Smooth muscle cell (in vitro differentiated cells): ENCODE results near the gene SHLD1. TPM values are rescaled to one million over a fixed set of nuclear protein-coding genes. Genes with fewer than 3 reads are reported as not detected.

ENCODE experiments used
- DNase-seq: peaks from one replicate; lab custom pipeline; 2025; ENCODE audit not compliant: unreplicated experiment; lab: John Stamatoyannopoulos, UW
- H2AFZ ChIP-seq: fragments of 200-600 bp; sonication (generic); 2 replicates; pipeline ENCODE4 v1.6.0; 2016; ENCODE audit warnings: antibody characterized with exemption, low read depth, mild to moderate bottlenecking
- H3F3A ChIP-seq: fragments of 200-600 bp; sonication (generic); 2 replicates; pipeline ENCODE4 v1.6.0; 2017; ENCODE audit warnings: antibody characterized with exemption, low read depth
- H3K27ac ChIP-seq: fragments of 200-600 bp; sonication (generic); 2 replicates; pipeline ENCODE4 v1.5.1; 2016; ENCODE audit warnings: low read depth, mild to moderate bottlenecking
- H3K27me3 ChIP-seq: fragments of 200-600 bp; sonication (generic); 2 replicates; pipeline ENCODE4 v1.6.1; 2016; ENCODE audit warnings: low read depth, mild to moderate bottlenecking
- H3K36me3 ChIP-seq: fragments of 200-600 bp; sonication (generic); 2 replicates; pipeline ENCODE4 v1.5.1; 2016; ENCODE audit warnings: low read depth
- H3K4me1 ChIP-seq: fragments of 200-600 bp; sonication (generic); 2 replicates; pipeline ENCODE4 v1.5.1; 2016; ENCODE audit warnings: low read depth
- H3K4me2 ChIP-seq: fragments of 200-600 bp; sonication (generic); 2 replicates; pipeline ENCODE4 v1.6.0; 2016; ENCODE audit warnings: mild to moderate bottlenecking
- H3K4me3 ChIP-seq: fragments of 200-600 bp; sonication (generic); 2 replicates; pipeline ENCODE4 v1.5.1; 2016; ENCODE audit warnings: mild to moderate bottlenecking
- H3K79me2 ChIP-seq: fragments of 200-600 bp; sonication (generic); 2 replicates; pipeline ENCODE4 v1.6.0; 2016; ENCODE audit warnings: low read depth, mild to moderate bottlenecking
- H3K9ac ChIP-seq: fragments of 200-600 bp; sonication (generic); 2 replicates; pipeline ENCODE4 v1.6.0; 2016; ENCODE audit warnings: low read depth
- H3K9me3 ChIP-seq: fragments of 200-600 bp; sonication (generic); replicated peaks from 2 replicates; pipeline ENCODE4 v1.5.1; 2016; ENCODE audit warnings: low read depth
- H4K20me1 ChIP-seq: fragments of 200-600 bp; sonication (generic); 2 replicates; pipeline ENCODE4 v1.6.0; 2016; ENCODE audit warnings: low read depth
- WGBS: methylation state at CpG from one replicate; pipeline ENCODE4 v1.1.7; 2016; ENCODE audit warnings: low lambda C conversion rate; 5-methylcytosine and 5-hydroxymethylcytosine counted together
- polyA plus RNA-seq: library from polyadenylated mRNA; unstranded; fragments of >200 nt; fragmentation: Nextera tagmentation; extraction: Ambion mirVana; gene quantifications from 2 replicates; pipeline ENCODE4 v1.2.1, GENCODE V29; 2016
- total RNA-seq: library from RNA; depleted of rRNA; stranded (reverse); fragments of >200 nt; gene quantifications from 2 replicates; pipeline ENCODE4 v1.2.3, GENCODE V29; 2014
- TF ChIP-seq, protein P1 (sequence below): fragments of 200-600 bp; sonication (generic); IDR thresholded peaks from 2 replicates; pipeline ENCODE4 v1.5.1; 2017; ENCODE audit warnings: borderline replicate concordance, mild to moderate bottlenecking, antibody characterized with exemption; ENCODE audit not compliant: insufficient read depth, poor library complexity, severe bottlenecking

Gene SHLD1
- total and polyA plus RNA-seq, 2 experiments from 2014 or later = 3.3 to 3.7 TPM

DNA sequence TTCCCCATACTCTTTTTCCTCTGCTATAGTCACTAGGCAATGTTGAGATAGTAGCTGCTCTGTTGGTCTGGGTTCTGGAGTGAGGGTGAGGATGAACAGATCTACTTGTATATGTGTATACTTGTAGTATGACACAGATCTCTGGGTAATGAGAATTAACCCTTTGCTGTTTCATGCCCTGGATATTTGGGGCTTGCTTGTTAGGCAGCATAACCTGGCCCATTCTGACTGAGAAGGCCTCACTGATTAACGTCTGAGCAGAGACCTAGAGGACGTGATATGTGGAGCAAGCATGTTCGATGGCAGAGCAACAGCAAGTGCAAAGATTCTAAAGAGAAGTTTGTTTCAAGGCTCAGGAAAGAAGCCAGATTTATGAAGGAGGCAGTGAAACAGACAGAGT is 105.7 kb downstream of the SHLD1 start:
- no peaks in the 10 kb centered on the region for H3K27me3 ChIP-seq
- no peaks in the 10 kb centered on the region for H3K36me3 ChIP-seq
- H2AFZ ChIP-seq = no peak overlapping the region
- no peak overlapping the region for H3K9ac ChIP-seq
- no peak for DNase-seq
- no peaks in the 10 kb centered on the region for H3K4me1 ChIP-seq
- H3K9me3 ChIP-seq = no peaks in the 10 kb centered on the region
- 92% methylated on average over 3 of the region's 3 CpGs for WGBS
- no peaks in the 10 kb centered on the region for H4K20me1 ChIP-seq
- no peaks in the 10 kb centered on the region for H3K79me2 ChIP-seq
- no peaks in the 10 kb centered on the region for H3F3A ChIP-seq
- no peak overlapping the region for H3K27ac ChIP-seq
- H3K4me3 ChIP-seq = no peak overlapping the region
- H3K4me2 ChIP-seq = no peak overlapping the region
- TF ChIP-seq, protein P1, sequence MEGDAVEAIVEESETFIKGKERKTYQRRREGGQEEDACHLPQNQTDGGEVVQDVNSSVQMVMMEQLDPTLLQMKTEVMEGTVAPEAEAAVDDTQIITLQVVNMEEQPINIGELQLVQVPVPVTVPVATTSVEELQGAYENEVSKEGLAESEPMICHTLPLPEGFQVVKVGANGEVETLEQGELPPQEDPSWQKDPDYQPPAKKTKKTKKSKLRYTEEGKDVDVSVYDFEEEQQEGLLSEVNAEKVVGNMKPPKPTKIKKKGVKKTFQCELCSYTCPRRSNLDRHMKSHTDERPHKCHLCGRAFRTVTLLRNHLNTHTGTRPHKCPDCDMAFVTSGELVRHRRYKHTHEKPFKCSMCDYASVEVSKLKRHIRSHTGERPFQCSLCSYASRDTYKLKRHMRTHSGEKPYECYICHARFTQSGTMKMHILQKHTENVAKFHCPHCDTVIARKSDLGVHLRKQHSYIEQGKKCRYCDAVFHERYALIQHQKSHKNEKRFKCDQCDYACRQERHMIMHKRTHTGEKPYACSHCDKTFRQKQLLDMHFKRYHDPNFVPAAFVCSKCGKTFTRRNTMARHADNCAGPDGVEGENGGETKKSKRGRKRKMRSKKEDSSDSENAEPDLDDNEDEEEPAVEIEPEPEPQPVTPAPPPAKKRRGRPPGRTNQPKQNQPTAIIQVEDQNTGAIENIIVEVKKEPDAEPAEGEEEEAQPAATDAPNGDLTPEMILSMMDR = no peak

DNA sequence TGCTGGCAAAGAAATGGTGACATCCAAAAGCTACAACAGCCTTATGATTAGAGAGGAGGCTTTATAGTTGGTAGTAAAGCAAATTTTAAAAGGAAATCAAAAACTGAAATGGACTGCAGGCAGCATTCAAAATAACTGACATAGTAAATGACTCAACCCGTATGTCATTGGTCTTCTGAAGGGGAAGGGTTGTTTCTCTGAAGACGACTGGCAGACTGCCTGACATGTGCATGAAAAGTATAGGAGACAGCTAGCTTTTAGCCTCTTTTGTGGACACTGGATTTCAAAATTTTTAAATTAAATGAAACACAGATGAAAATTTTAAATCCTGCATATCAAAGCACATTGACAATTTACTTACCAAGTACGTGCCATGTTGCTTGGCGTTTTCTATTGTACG is 109.4 kb downstream of the SHLD1 start:
- Histone ChIP-seq H3K27ac (no peak overlapping the region), H3K9ac (no peak overlapping the region), H2AFZ (no peak overlapping the region), H3F3A (no peaks in the 10 kb centered on the region), H3K4me3 (no peak overlapping the region), H3K79me2 (no peaks in the 10 kb centered on the region), H3K27me3 (no peaks in the 10 kb centered on the region), H3K4me1 (no peaks in the 10 kb centered on the region), H3K4me2 (no peak overlapping the region), H4K20me1 (no peaks in the 10 kb centered on the region), H3K9me3 (no peaks in the 10 kb centered on the region), H3K36me3 (no peaks in the 10 kb centered on the region)
- TF ChIP-seq, protein P1 = no peak
- DNase-seq = no peak
- WGBS = 71% methylated on average over 5 of the region's 5 CpGs

DNA sequence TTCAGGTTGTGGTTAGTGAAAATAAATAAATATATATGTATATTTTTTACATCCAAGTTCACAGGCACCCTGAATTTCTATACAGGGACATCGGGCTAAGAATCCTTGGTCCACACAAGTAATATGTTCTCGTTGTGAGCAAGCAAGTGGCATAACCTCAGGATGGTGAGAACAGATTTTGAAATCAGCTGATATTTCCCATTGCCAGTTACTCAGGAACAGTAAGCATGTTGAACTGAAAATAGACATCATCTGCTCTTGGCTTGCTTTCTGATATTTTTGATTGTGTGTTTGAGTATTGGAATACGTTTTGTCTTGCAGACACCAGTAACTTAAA is 112.5 kb downstream of the SHLD1 start:
- Histone ChIP-seq H3K4me2 (peak overlapping the region; percentile 34), H3K27me3 (no peaks in the 10 kb centered on the region), H4K20me1 (no peaks in the 10 kb centered on the region), H2AFZ (no peak overlapping the region), H3K9me3 (no peaks in the 10 kb centered on the region), H3K9ac (no peak overlapping the region), H3K4me1 (no peaks in the 10 kb centered on the region), H3K36me3 (no peaks in the 10 kb centered on the region), H3F3A (no peaks in the 10 kb centered on the region), H3K4me3 (no peak overlapping the region), H3K79me2 (no peaks in the 10 kb centered on the region), H3K27ac (peak overlapping the region; percentile 28)
- DNase-seq = no peak
- 30% methylated on average over 3 of the region's 3 CpGs for WGBS
- TF ChIP-seq, protein P1 = no peak

DNA sequence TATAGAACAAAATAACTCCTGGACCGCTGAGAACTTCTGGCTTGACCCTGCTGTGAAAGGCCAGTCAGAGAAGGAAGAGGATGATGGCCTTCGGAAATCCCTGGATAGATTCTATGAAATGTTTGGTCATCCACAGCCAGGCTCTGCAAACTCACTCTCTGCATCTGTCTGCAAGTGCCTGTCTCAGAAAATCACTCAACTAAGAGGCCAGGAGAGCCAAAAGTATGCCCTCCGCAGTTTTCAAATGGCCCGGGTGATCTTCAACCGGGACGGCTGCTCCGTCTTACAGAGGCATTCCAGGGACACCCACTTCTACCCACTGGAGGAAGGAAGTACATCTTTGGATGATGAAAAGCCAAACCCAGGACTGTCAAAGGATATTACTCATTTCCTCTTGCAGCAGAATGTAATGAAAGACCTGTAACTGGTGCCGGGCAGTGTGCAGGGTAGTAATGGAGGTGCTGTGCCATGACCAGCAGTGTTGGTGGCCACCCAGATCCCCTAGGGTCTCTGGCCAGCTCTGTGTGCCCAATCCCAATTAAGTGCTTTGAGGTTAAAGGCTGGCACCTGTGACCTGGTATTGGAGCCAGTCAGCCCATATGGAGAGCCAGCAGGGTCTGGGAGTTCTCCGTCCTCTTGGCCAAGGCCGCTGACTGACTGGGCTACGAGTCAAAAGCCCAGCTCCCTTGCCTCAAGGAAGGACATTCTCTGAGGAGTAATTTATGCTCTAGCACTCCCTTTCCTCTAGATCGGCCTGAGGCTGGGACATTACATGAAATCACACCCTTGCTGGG is 113.0 kb downstream of the SHLD1 start:
- H3F3A ChIP-seq = no peaks in the 10 kb centered on the region

More for the DNA sequence above, 113.0 kb downstream of the SHLD1 start:
- Histone ChIP-seq H4K20me1 (no peaks in the 10 kb centered on the region), H3K4me3 (no peak overlapping the region), H3K9me3 (no peaks in the 10 kb centered on the region), H3K4me2 (peak overlapping the region; percentile 34), H3K36me3 (no peaks in the 10 kb centered on the region), H2AFZ (no peak overlapping the region), H3K27me3 (no peaks in the 10 kb centered on the region), H3K9ac (peak overlapping the region; percentile 2), H3K4me1 (no peaks in the 10 kb centered on the region), H3K79me2 (no peaks in the 10 kb centered on the region), H3K27ac (peak overlapping the region; percentile 28)
- no peak for DNase-seq
- TF ChIP-seq, protein P1 = no peak
- WGBS = 60% methylated on average over 12 of the region's 12 CpGs
